NT2/D1 (cell line): ENCODE data around the gene LYAR.

ENCODE experiments used
- SUZ12 ChIP-seq: IDR thresholded peaks from 2 replicates; pipeline ENCODE4 v1.6.1; 2011; ENCODE audit not compliant: insufficient read length, insufficient read depth; ENCODE audit errors: extremely low read depth
- YY1 ChIP-seq: IDR thresholded peaks from 2 replicates; pipeline ENCODE4 v1.6.1; 2011; ENCODE audit not compliant: insufficient read length, insufficient read depth
- ZNF274 ChIP-seq: IDR thresholded peaks from 2 replicates; pipeline ENCODE4 v1.6.1; 2011; ENCODE audit warnings: mild to moderate bottlenecking, low read depth, low read length

DNA sequence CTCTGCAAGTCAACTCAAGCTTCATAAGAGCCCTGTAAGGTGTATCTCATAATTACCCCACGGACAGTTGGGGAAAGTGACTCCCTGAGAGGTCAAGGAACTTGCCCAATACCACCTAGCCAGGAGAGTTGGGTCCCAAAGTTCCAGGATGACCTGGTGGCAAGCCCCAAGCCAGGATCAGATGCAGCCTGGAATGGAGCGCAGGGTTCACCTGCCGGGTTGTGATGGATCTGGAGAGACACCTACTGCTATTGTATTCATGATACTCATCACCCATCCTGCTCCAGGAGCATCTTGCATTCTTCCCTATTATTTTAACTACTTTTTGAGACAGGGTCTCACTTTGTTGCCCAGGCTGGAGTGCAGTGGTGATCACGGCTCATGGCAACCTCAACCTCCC, 36.2 kb upstream of the LYAR start:
- TF ChIP-seq ZNF274: no peak
- no peak for TF ChIP-seq SUZ12
- no peak for TF ChIP-seq YY1
